Progenitor cell of endocrine pancreas (in vitro differentiated cells): Measurements from ENCODE around the gene CCDC85B. TPM values are rescaled to one million over a fixed set of nuclear protein-coding genes. Genes with fewer than 3 reads are reported as not detected.

Experiments
- DNase-seq: peaks from one replicate; pipeline ENCODE4 v3.0.0; 2021; ENCODE audit warnings: low spot score; ENCODE audit not compliant: unreplicated experiment
- H3K27ac Mint-ChIP-seq: 2 replicates; pipeline ENCODE4 v1.8.0; 2021; ENCODE audit warnings: mild to moderate bottlenecking, moderate library complexity, mixed read lengths
- H3K27me3 Mint-ChIP-seq: 2 replicates; pipeline ENCODE4 v1.8.0; 2021; ENCODE audit warnings: mixed read lengths
- H3K36me3 Mint-ChIP-seq: 2 replicates; pipeline ENCODE4 v1.8.0; 2022; ENCODE audit warnings: mixed read lengths; ENCODE audit not compliant: insufficient read depth
- H3K4me1 Mint-ChIP-seq: 2 replicates; pipeline ENCODE4 v1.8.0; 2021; ENCODE audit warnings: low read depth, mixed read lengths
- H3K4me3 Mint-ChIP-seq: 2 replicates; pipeline ENCODE4 v1.8.0; 2021; ENCODE audit warnings: low read depth, mild to moderate bottlenecking, moderate library complexity, mixed read lengths
- H3K9me3 Mint-ChIP-seq: 2 replicates; pipeline ENCODE4 v1.8.0; 2021; ENCODE audit warnings: low read depth, mixed read lengths
- CTCF ChIP-seq: fragments of 200-600 bp; sonication (generic); IDR thresholded peaks from one replicate; pipeline ENCODE4 v1.5.0; 2021; ENCODE audit warnings: antibody characterized with exemption, mild to moderate bottlenecking; ENCODE audit not compliant: unreplicated experiment
- total RNA-seq: library from RNA; stranded (reverse); gene quantifications from 2 replicates; pipeline ENCODE4 v1.2.1, GENCODE V29; 2021

CCDC85B gene
- total RNA-seq, 1 donor from 2014 or later: 7.4 TPM

GRCh38 chr11:65900125-65900898 lies 9.8 kb downstream of the CCDC85B start, which contains the start of gene FOSL1:
TSS of gene FOSL1 (minus strand) at chr11:65900388. CDS start at chr11:65900339, 49 bp downstream.
- H3K36me3 Mint-ChIP-seq: no peaks in the 10 kb centered on the region
- peaks cover 1% of the 10 kb centered on the region for H3K4me1 Mint-ChIP-seq
- H3K27me3 Mint-ChIP-seq: peaks cover 73% of the 10 kb centered on the region
- no peak for TF ChIP-seq CTCF
- H3K9me3 Mint-ChIP-seq: no peaks in the 10 kb centered on the region
- peak; percentile 64 for DNase-seq
- H3K27ac Mint-ChIP-seq: peak within 1 kb of the TSS; percentile 85
- H3K4me3 Mint-ChIP-seq: peak within 1 kb of the TSS; percentile 62

- Mint-ChIP-seq H3K4me1 (peaks cover 1% of the 10 kb centered on the region), H3K4me3 (peak overlapping the region; percentile 60), H3K36me3 (no peaks in the 10 kb centered on the region), H3K9me3 (no peaks in the 10 kb centered on the region), H3K27me3 (peaks cover 70% of the 10 kb centered on the region), H3K27ac (no peak overlapping the region)
- no peak for TF ChIP-seq CTCF
- DNase-seq: no peak
Measured at GRCh38 chr11:65900899-65901180, 10.4 kb downstream of the CCDC85B start.

GRCh38 chr11:65903068-65903481 lies 12.6 kb downstream of the CCDC85B start:
- Mint-ChIP-seq H3K27me3 (peaks cover 66% of the 10 kb centered on the region), H3K36me3 (no peaks in the 10 kb centered on the region), H3K27ac (no peak overlapping the region), H3K9me3 (no peaks in the 10 kb centered on the region), H3K4me1 (peaks cover 1% of the 10 kb centered on the region), H3K4me3 (no peak overlapping the region)
- DNase-seq: no peak
- TF ChIP-seq CTCF: no peak

- Mint-ChIP-seq H3K9me3 (no peaks in the 10 kb centered on the region), H3K27ac (no peak overlapping the region), H3K4me1 (peaks cover under 1% of the 10 kb centered on the region), H3K27me3 (peaks cover 66% of the 10 kb centered on the region), H3K4me3 (no peak overlapping the region), H3K36me3 (no peaks in the 10 kb centered on the region)
- TF ChIP-seq CTCF: no peak
- DNase-seq: no peak
Measured at GRCh38 chr11:65903715-65904114, 13.2 kb downstream of the CCDC85B start.

GRCh38 chr11:65906602-65907001 lies 16.1 kb downstream of the CCDC85B start:
- H3K9me3 Mint-ChIP-seq: no peaks in the 10 kb centered on the region
- H3K27me3 Mint-ChIP-seq: peaks cover 55% of the 10 kb centered on the region
- H3K27ac Mint-ChIP-seq: no peak overlapping the region
- no peaks in the 10 kb centered on the region for H3K4me1 Mint-ChIP-seq
- no peaks in the 10 kb centered on the region for H3K36me3 Mint-ChIP-seq
- no peak overlapping the region for H3K4me3 Mint-ChIP-seq
- no peak for TF ChIP-seq CTCF
- DNase-seq: no peak
